Measurements from ENCODE around the gene TDRD15. TPM values are rescaled to one million over a fixed set of nuclear protein-coding genes. Genes with fewer than 3 reads are reported as not detected.

The TDRD15 gene
- total RNA-seq, 2 experiments from 2014 or later: not detected

DNA sequence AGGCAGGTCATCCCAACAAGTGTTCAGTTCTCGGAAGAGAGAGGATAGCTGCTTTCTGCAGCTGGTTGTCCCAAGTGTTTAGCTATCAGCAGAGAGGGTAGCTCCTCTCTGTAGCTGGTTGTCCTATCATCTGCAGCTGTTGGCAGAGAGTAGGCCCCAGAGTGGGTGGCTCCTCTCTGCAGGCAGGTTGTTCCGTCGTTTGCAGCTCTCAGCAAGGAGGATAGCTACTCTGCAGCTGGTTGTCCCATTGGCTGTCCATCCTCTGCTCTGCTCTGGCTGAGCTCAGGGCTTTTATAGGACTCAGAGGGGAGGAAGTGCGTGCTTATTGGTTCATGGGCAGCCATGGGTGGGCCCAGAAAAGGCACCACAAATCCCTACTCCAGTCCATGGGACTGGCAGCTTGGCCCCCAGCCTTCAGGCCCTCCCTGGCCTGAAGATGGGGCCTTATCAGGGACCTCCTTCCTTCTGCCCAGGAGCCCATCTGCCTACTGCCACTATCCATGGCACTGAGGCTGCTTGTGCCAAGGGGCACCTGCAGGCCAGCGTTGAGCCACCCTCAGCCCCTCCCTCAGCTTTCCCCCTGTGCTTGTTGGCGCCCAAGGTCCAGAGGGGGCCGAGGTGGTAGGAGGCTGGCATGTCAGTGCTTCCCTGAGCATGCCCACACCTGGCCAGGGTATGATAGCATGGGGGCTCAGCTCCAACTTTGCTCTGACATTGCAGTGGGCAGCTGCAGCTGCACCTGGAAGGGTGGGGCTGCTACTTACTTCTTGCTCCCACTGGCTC, 38.3 kb downstream of the TDRD15 start:
- ChIA-PET CTCF (interaction anchor here (1.2 kb wide), 3 partner anchors 9 to 13 kb away, joined by 3 to 5 read pairs (median 3); no protein-coding TSS in a partner anchor), POLR2A (no interaction called here)
- Mint-ChIP-seq H3K36me3 (ENCODE audit: low read depth) (no peaks in the 10 kb centered on the region), H3K4me3 (no peak overlapping the region), H3K27ac (no peak overlapping the region), H3K9me3 (no peaks in the 10 kb centered on the region), H3K4me1 (no peaks in the 10 kb centered on the region), H3K27me3 (no peaks in the 10 kb centered on the region)
- no peak for DNase-seq

DNA sequence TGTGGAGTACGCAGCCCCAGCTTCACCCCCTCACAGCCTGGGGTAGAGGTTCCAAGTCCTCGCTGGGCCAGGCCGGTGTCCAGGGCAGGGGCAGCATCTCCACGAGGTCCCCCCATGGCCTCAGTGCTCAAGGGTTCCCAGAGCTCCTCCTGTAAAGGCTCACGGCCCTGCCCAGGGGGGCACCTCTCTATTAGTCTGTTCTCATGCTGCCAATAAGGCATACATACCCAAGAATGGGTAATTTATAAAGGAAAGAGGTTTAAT, 38.8 kb downstream of the TDRD15 start:
- no peak overlapping the region for H3K27ac Mint-ChIP-seq
- CTCF ChIA-PET: interaction anchor here (1.2 kb wide), 1 partner anchor 9 kb away, joined by 3 read pairs; no protein-coding TSS in a partner anchor

DNA sequence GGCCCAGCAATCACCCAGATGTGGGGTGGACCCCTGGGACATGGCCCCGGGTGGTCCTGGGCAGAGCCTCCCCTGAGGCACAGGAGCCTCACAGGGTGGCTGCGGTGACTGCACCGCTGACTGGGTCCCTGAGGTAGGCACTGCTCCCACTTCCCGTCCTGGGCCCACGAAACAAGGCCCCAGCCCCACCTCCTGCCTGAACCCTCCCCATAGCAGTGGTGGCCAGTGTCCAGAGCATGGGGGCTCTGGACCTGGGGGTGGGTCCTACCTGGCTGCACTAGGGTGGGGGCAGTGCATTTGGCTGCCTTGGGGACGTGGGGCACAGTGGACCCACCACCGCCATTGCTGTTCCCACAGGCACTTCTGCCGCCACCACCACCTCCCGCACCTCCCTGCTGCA, 39.4 kb downstream of the TDRD15 start:
- no peak overlapping the region for H3K4me3 Mint-ChIP-seq
- POLR2A ChIA-PET: no interaction called here
- DNase-seq: no peak
- CTCF ChIA-PET: no interaction called here
- no peaks in the 10 kb centered on the region for H3K36me3 Mint-ChIP-seq (ENCODE audit: low read depth)
- no peaks in the 10 kb centered on the region for H3K4me1 Mint-ChIP-seq
- no peaks in the 10 kb centered on the region for H3K27me3 Mint-ChIP-seq
- no peak overlapping the region for H3K27ac Mint-ChIP-seq
- no peaks in the 10 kb centered on the region for H3K9me3 Mint-ChIP-seq

More for the DNA sequence above, 38.8 kb downstream of the TDRD15 start:
- H3K27me3 Mint-ChIP-seq: no peaks in the 10 kb centered on the region
- H3K36me3 Mint-ChIP-seq (ENCODE audit: low read depth): no peaks in the 10 kb centered on the region
- DNase-seq: no peak
- H3K9me3 Mint-ChIP-seq: no peaks in the 10 kb centered on the region
- H3K4me1 Mint-ChIP-seq: no peaks in the 10 kb centered on the region
- POLR2A ChIA-PET: no interaction called here
- H3K4me3 Mint-ChIP-seq: no peak overlapping the region

- no peaks in the 10 kb centered on the region for H3K27me3 Mint-ChIP-seq
- CTCF ChIA-PET: no interaction called here
- POLR2A ChIA-PET: no interaction called here
- H3K4me1 Mint-ChIP-seq: no peaks in the 10 kb centered on the region
- DNase-seq: no peak
- H3K4me3 Mint-ChIP-seq: no peak overlapping the region
- no peaks in the 10 kb centered on the region for H3K36me3 Mint-ChIP-seq (ENCODE audit: low read depth)
- no peak overlapping the region for H3K27ac Mint-ChIP-seq
- no peaks in the 10 kb centered on the region for H3K9me3 Mint-ChIP-seq
These were observed 41.6 kb downstream of the TDRD15 start for GRCh38 chr2:21165350-21165749.

- CTCF ChIA-PET: no interaction called here
- no peak overlapping the region for H3K4me3 Mint-ChIP-seq
- no peaks in the 10 kb centered on the region for H3K36me3 Mint-ChIP-seq (ENCODE audit: low read depth)
- H3K27ac Mint-ChIP-seq: no peak overlapping the region
- no peaks in the 10 kb centered on the region for H3K9me3 Mint-ChIP-seq
- no peaks in the 10 kb centered on the region for H3K4me1 Mint-ChIP-seq
- POLR2A ChIA-PET: no interaction called here
- no peaks in the 10 kb centered on the region for H3K27me3 Mint-ChIP-seq
- DNase-seq: no peak
These were observed 52.3 kb downstream of the TDRD15 start for GRCh38 chr2:21175895-21176646.

DNA sequence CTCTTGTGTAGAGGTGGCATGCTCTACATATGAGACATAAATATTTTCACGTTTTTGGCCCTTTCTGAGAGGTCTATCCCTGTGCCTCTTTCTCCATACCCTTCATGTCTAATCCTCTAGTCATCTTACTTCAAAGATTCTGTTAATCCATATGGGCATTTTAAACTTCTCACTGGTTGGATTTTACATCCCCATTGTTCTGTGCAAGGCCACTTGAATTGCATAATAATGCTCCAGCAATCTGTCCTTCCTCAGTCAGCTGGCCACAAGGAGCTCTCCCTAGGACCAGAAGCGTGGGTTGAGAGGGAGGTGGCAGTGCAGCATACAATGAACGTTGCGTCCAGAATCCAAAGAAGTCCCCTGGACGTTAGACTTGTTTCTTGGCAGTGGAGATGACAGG, 58.2 kb downstream of the TDRD15 start:
- H3K4me1 Mint-ChIP-seq: no peaks in the 10 kb centered on the region
- no peak overlapping the region for H3K27ac Mint-ChIP-seq
- H3K4me3 Mint-ChIP-seq: no peak overlapping the region
- no peaks in the 10 kb centered on the region for H3K36me3 Mint-ChIP-seq (ENCODE audit: low read depth)
- no peaks in the 10 kb centered on the region for H3K9me3 Mint-ChIP-seq
- POLR2A ChIA-PET: no interaction called here
- DNase-seq: no peak
- CTCF ChIA-PET: no interaction called here
- H3K27me3 Mint-ChIP-seq: no peaks in the 10 kb centered on the region

DNA sequence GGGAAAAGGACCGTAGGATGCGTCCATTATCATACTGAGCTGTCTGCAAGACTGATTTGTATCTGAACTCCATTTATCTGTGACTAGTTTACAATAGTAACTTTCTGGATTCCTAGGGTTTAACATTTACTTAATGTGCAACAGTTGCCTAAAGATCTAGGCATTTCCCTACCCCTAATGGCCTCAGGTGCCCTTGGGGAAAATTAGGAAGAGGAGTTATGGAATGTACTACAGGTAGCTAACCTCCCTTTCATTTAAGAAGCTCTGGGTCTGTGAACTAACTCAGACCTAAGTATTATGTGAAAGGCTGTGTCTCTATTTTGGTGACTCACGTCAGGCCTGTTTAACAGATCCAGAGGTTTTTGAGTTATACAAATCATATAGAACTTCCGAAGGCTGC, 59.5 kb downstream of the TDRD15 start:
- ChIA-PET CTCF (no interaction called here), POLR2A (no interaction called here)
- Mint-ChIP-seq H3K4me3 (no peak overlapping the region), H3K9me3 (no peaks in the 10 kb centered on the region), H3K4me1 (no peaks in the 10 kb centered on the region), H3K36me3 (ENCODE audit: low read depth) (no peaks in the 10 kb centered on the region), H3K27me3 (no peaks in the 10 kb centered on the region), H3K27ac (no peak overlapping the region)
- DNase-seq: no peak

DNA sequence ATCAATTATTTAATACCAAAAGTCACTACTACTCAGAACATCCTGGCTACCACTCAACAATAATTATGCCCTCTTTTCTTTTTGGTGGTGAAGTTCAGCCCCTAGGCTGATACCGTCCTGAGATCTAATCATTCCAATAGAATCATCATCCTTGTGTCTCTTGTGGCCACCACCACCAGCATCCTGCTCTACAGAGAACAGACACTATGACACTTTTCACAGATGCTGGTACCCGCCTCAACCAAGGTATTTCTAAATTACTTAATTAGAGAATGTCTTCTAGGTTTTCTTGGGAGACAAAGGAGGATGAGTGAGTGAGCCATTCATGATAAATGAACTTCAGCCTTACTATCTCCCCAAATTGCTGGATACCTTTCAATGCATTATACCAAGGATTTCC, 60.0 kb downstream of the TDRD15 start:
- DNase-seq: no peak
- Mint-ChIP-seq H3K27ac (no peak overlapping the region), H3K9me3 (no peaks in the 10 kb centered on the region), H3K4me3 (no peak overlapping the region), H3K36me3 (ENCODE audit: low read depth) (no peaks in the 10 kb centered on the region), H3K4me1 (no peaks in the 10 kb centered on the region), H3K27me3 (no peaks in the 10 kb centered on the region)
- CTCF ChIA-PET: no interaction called here
- POLR2A ChIA-PET: no interaction called here

DNA sequence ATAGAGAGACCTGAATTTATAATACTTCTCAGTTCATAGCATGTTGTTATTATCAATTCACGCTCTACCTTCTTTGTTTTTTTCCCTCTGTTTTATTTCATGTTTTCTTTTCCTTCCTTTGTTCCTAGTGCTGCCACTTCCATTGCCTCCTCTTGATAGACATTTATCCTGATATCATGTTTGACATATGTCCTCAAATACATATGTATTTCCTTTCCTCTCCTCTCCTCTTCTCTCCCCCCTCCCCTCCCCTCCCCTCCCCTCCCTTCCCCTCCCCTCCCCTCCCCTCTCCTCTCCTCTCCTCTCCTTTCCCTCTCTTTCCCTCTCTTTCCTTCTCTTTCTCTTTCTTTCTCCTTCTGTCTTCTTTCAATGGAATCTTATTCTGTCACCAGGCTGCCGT, 67.8 kb downstream of the TDRD15 start:
- Mint-ChIP-seq H3K27ac (no peak overlapping the region), H3K9me3 (no peaks in the 10 kb centered on the region), H3K4me1 (no peaks in the 10 kb centered on the region), H3K36me3 (ENCODE audit: low read depth) (no peaks in the 10 kb centered on the region), H3K4me3 (no peak overlapping the region), H3K27me3 (no peaks in the 10 kb centered on the region)
- ChIA-PET CTCF (no interaction called here), POLR2A (no interaction called here)
- no peak for DNase-seq

Other genes with a start within 250 kb of the TDRD15 start
- gene APOB, start 79.9 kb upstream of the TDRD15 start, total RNA-seq: not detected

Data from activated CD4-positive, alpha-beta T cell treated with anti-CD3 and anti-CD28 coated beads, Interleukin-2, amount 10 ng/mL, durations not matched to agents 7 days and 5 days (primary cell).